Neural cell (in vitro differentiated cells): ENCODE data around the gene SCAF4. TPM values are rescaled to one million over a fixed set of nuclear protein-coding genes. Genes with fewer than 3 reads are reported as not detected.

Experiments used
- H2AFZ ChIP-seq: fragments of 200-600, 300-800 bp; sonication (generic), shearing (Covaris generic); 2 replicates; pipeline ENCODE4 v1.6.0; 2014; ENCODE audit warnings: low read depth, mild to moderate bottlenecking, antibody characterized with exemption, low read length, moderate library complexity
- H3F3A ChIP-seq: fragments of 200-600 bp; shearing (Covaris generic); 2 replicates; pipeline ENCODE4 v1.6.1; 2016; ENCODE audit warnings: mild to moderate bottlenecking, moderate library complexity, mixed read lengths, antibody characterized with exemption, low read length; ENCODE audit not compliant: insufficient read depth, poor library complexity, severe bottlenecking
- H3K27ac ChIP-seq: fragments of 200-600, 300-800 bp; sonication (generic), shearing (Covaris generic); 2 replicates; pipeline ENCODE4 v1.5.1; 2014; ENCODE audit warnings: mild to moderate bottlenecking, low read length, moderate library complexity
- H3K27me3 ChIP-seq: fragments of 300-800, 200-600 bp; sonication (generic), shearing (Covaris generic); 2 replicates; pipeline ENCODE4 v1.6.0; 2014; ENCODE audit warnings: mild to moderate bottlenecking, low read depth, low read length, moderate library complexity; ENCODE audit not compliant: insufficient read depth
- H3K36me3 ChIP-seq: fragments of 300-800, 200-600 bp; sonication (generic), shearing (Covaris generic); 2 replicates; pipeline ENCODE4 v1.5.1; 2014; ENCODE audit warnings: mild to moderate bottlenecking, antibody characterized with exemption, low read length, moderate library complexity; ENCODE audit not compliant: insufficient read depth
- H3K4me2 ChIP-seq: fragments of 300-800, 200-600 bp; sonication (generic), shearing (Covaris generic); 2 replicates; pipeline ENCODE4 v1.6.0; 2014; ENCODE audit warnings: mild to moderate bottlenecking, low read length
- H3K4me3 ChIP-seq: fragments of 300-800, 200-600 bp; sonication (generic), shearing (Covaris generic); 2 replicates; pipeline ENCODE4 v1.5.1; 2014; ENCODE audit warnings: mild to moderate bottlenecking, low read length, moderate library complexity
- H3K79me2 ChIP-seq: fragments of 200-600 bp; shearing (Covaris generic); replicated peaks from 2 replicates; pipeline ENCODE4 v1.6.0; 2014; ENCODE audit warnings: mild to moderate bottlenecking, low read length, moderate library complexity; ENCODE audit not compliant: insufficient read depth
- H3K9ac ChIP-seq: fragments of 300-800, 200-600 bp; sonication (generic), shearing (Covaris generic); 2 replicates; pipeline ENCODE4 v1.6.1; 2016; ENCODE audit warnings: mild to moderate bottlenecking, low read length, mixed read lengths
- H3K9me2 ChIP-seq: fragments of 200-600 bp; shearing (Covaris generic); 2 replicates; pipeline ENCODE4 v1.6.1; 2016; ENCODE audit warnings: mild to moderate bottlenecking, low read length, mixed read lengths; ENCODE audit not compliant: insufficient read depth
- H3K9me3 ChIP-seq: fragments of 200-600, 300-800 bp; sonication (generic), shearing (Covaris generic); 2 replicates; pipeline ENCODE4 v1.6.1; 2016; ENCODE audit warnings: mild to moderate bottlenecking, mixed run types, low read length, moderate library complexity, mixed read lengths
- H4K20me1 ChIP-seq: fragments of 200-600 bp; shearing (Covaris generic); 2 replicates; pipeline ENCODE4 v1.6.1; 2016; ENCODE audit warnings: mild to moderate bottlenecking, mixed run types; ENCODE audit not compliant: insufficient read depth
- CTCF ChIP-seq: fragments of 450-650 bp; IDR thresholded peaks from 2 replicates; pipeline ENCODE4 v1.5.1; 2014; ENCODE audit warnings: antibody characterized with exemption, mild to moderate bottlenecking, moderate library complexity; ENCODE audit not compliant: poor library complexity, severe bottlenecking
- EP300 ChIP-seq: fragments of 450-650 bp; conservative IDR thresholded peaks from 2 replicates; pipeline ENCODE4 v1.6.1; 2014; ENCODE audit warnings: antibody characterized with exemption, mild to moderate bottlenecking, moderate library complexity; ENCODE audit not compliant: poor library complexity, severe bottlenecking
- EZH2 ChIP-seq: fragments of 200-600, 300-800 bp; shearing (Covaris generic), sonication (generic); IDR thresholded peaks from 2 replicates; pipeline ENCODE4 v1.6.1; 2014; ENCODE audit warnings: antibody characterized with exemption, low read length, borderline replicate concordance, mild to moderate bottlenecking; ENCODE audit not compliant: insufficient read depth, poor library complexity, severe bottlenecking
- MXI1 ChIP-seq: fragments of 450-650 bp; conservative IDR thresholded peaks from 2 replicates; pipeline ENCODE4 v1.6.1; 2014; ENCODE audit warnings: antibody characterized with exemption, mild to moderate bottlenecking; ENCODE audit not compliant: poor library complexity, severe bottlenecking
- POLR2AphosphoS5 ChIP-seq: IDR thresholded peaks from 2 replicates; pipeline ENCODE4 v1.6.1; 2012
- RAD21 ChIP-seq: fragments of 450-650 bp; conservative IDR thresholded peaks from 2 replicates; pipeline ENCODE4 v1.6.1; 2014; ENCODE audit warnings: antibody characterized with exemption, mild to moderate bottlenecking, moderate library complexity
- REST ChIP-seq: IDR thresholded peaks from 2 replicates; pipeline ENCODE4 v1.6.1; 2012; ENCODE audit warnings: borderline replicate concordance
- SMC3 ChIP-seq: fragments of 450-650 bp; conservative IDR thresholded peaks from 2 replicates; pipeline ENCODE4 v1.6.1; 2014; ENCODE audit warnings: antibody characterized with exemption, mild to moderate bottlenecking, moderate library complexity; ENCODE audit not compliant: poor library complexity
- TAF1 ChIP-seq: IDR thresholded peaks from 2 replicates; pipeline ENCODE4 v1.6.1; 2012; ENCODE audit warnings: low read depth
- polyA plus RNA-seq: library from polyadenylated mRNA; depleted of rRNA; stranded (reverse); fragments of >200 nt; gene quantifications from 2 replicates; pipeline ENCODE4 v1.2.3, GENCODE V29; 2014

The SCAF4 gene
- polyA plus RNA-seq, 1 donor from 2014 or later, result 5.4 TPM

- Histone ChIP-seq H3K79me2 (no peaks in the 10 kb centered on the region), H3K9me2 (no peaks in the 10 kb centered on the region), H3K4me3 (no peak overlapping the region), H3K9me3 (no peaks in the 10 kb centered on the region), H3K4me2 (no peak overlapping the region), H2AFZ (no peak overlapping the region), H3K36me3 (peaks cover 4% of the 10 kb centered on the region), H3K9ac (no peak overlapping the region), H3K27ac (no peak overlapping the region), H4K20me1 (no peaks in the 10 kb centered on the region), H3F3A (no peaks in the 10 kb centered on the region), H3K27me3 (no peaks in the 10 kb centered on the region)
- TF ChIP-seq MXI1 (no peak), CTCF (no peak), REST (no peak)
These were observed 53.4 kb downstream of the SCAF4 start for GRCh38 chr21:31678478-31678877.

GRCh38 chr21:31677047-31677446, 54.9 kb downstream of the SCAF4 start:
- no peaks in the 10 kb centered on the region for H3K9me3 ChIP-seq
- no peaks in the 10 kb centered on the region for H3K9me2 ChIP-seq
- peaks cover 4% of the 10 kb centered on the region for H3K36me3 ChIP-seq
- no peak overlapping the region for H3K27ac ChIP-seq
- TF ChIP-seq CTCF, result no peak
- TF ChIP-seq MXI1, result no peak
- TF ChIP-seq REST, result no peak
- no peak for TF ChIP-seq RAD21
- TF ChIP-seq POLR2AphosphoS5, result no peak
- TF ChIP-seq EZH2, result no peak
- no peak for TF ChIP-seq TAF1
- no peak for TF ChIP-seq EP300
- no peak for TF ChIP-seq SMC3
- no peaks in the 10 kb centered on the region for H3F3A ChIP-seq
- H3K79me2 ChIP-seq, result no peaks in the 10 kb centered on the region
- H4K20me1 ChIP-seq, result no peaks in the 10 kb centered on the region
- H3K9ac ChIP-seq, result no peak overlapping the region
- no peak overlapping the region for H3K4me2 ChIP-seq
- H3K4me3 ChIP-seq, result no peak overlapping the region
- H2AFZ ChIP-seq, result no peak overlapping the region
- H3K27me3 ChIP-seq, result no peaks in the 10 kb centered on the region
